ENCODE data around the gene SH2D6.
A peak's percentile ranks its signal among the peaks of the same experiment; 100 is the strongest.
"Not testable (repeated sequence)": the region's sequence is repeated elsewhere in the genome, so short reads cannot be mapped to it uniquely, and the experiment has no call there.

SH2D6 gene

DNA sequence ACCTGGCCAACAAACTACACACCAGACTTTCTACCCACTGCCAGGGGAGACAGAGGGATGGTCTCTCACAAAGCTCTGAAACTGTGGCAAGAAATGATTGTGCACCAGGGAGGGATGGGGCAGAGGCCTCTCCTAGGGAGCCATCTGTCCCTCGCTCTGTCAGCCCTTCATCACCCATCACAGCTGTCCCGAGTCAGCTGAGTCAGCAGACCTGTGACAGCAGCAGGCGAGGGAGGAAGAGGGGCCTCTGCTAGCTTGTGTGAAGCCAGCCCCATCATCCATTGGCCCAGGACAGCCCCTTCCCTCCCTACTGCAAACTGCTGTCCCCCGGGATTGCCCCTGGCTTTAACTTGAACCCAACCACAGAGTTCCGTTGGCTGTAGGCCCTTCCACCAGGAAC, 5.0 kb downstream of the SH2D6 start:
- peak; percentile 83 for DNase-seq

DNA sequence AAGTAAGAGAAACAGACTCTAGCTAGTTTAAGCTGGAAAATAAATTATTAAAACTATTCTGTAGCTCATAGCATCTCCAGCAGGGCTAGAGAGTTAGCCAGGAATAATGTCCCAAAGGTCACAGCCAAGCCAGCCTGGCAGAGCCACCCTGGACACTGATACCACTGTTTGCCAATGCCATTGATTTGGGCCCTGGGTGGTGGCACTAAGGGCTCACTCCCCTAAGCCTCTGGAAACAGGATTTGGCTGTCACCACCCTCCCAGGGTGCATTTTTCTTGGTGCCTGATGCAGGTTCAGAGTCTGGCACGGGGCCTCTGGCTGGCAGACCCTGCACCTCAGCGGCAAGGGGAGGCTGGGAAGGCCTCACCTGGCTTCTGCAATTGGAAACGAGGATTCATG, 7.1 kb downstream of the SH2D6 start:
- DNase-seq: no peak

DNA sequence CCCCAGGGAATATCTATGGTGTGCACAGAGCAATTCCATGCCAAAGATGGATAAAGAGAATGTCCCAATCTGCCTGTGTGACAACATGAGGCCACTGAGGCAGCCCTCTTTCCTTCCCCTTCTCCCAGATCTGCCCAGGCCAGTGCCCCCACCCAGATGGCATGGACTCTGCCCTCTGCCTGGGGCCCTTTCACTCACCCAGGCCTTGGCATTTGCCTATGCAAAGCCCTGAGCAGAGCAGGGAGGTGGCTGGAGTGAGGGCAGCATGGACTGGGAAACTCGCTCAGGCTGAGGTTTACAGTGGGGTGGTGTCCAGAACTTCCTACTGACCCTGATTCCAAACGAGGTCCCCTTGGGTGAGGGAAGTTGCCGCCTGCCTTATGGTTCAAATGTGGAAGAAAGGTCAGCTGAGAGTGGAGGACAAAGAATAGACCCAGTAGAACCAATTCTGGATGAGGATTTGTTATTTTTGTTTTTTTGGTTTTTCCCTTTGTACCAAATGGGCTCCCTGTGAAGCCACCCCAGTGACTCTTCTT, 8.9 kb downstream of the SH2D6 start:
- no peak for DNase-seq

DNA sequence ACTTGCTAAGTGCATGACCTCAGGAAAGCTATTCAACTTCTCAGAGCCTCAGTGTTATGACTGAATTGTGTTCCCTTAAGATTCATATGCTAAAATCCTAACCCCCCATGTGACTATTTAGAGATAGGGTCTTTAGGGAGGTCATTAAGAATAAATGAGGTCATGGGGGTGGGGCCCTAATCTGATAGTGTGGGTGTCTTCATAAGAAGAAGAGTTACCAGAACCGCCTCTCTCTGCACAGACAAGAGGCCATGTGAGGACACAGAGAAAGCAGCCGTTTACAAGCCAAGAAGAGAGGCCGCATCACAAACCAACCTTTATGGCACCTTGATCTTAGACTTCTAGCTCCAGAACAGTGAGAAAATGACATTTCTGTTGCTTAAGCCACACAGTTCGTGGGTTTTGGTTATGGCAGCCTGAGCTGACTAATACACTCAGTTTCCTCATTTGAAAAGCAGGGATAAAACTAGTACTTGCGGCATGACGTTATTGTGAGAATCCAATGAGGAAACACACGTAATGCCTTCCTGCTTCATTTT, 9.9 kb downstream of the SH2D6 start:
- no peak for DNase-seq

DNA sequence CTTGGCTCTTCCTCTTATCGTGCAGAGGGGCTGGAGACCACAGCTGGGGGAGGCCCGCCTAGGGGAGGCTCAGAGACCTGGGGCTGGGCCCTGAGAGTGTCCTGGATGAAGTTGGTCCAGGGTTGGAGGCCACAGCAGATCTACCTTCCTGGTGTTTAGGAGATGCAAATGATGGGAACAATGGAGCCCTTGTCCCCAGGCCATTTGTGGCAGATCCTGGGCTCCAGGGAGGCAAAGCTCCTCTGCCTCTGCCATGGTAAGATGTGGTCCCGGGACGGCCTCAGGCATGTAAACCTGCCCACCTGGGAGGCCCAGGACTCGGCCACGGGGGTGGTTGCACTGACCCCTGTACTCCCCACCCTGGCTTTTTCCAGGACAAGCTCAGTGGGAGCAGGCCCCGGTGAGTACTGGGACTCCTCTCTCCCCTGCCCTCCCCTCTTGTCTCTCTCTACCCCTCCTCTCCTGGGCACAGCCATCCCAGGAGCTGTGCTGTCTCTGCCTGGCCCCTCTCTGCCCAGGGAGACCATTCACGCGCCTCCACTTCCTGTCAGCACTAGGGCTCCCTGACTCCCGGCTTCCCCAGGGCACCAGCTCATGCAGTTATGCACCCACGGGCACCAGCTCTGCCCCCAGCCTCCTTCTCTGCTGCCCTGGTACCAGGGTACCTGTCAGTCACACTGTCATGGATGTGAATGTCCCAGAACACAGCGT, 10.9 kb downstream of the SH2D6 start:
- DNase-seq: no peak

DNA sequence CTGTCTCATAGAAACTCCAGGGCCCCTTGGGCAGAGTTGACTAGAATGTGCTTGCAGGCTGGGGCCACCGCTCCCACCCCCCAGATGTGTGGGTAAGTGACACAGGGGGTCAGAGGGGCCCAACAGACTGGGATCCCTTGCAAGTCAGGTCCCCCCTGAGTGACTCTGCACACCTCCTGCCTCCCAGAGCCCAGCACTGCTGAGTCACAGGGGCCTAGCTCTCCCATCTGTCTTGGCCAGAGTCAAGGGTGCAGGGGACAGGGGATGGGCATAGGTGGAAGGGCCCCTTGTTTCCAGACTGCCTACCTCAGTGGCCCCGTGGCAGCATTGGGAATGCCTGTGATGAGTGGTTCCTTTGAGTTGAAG, 11.4 kb downstream of the SH2D6 start:
- DNase-seq: no peak

DNA sequence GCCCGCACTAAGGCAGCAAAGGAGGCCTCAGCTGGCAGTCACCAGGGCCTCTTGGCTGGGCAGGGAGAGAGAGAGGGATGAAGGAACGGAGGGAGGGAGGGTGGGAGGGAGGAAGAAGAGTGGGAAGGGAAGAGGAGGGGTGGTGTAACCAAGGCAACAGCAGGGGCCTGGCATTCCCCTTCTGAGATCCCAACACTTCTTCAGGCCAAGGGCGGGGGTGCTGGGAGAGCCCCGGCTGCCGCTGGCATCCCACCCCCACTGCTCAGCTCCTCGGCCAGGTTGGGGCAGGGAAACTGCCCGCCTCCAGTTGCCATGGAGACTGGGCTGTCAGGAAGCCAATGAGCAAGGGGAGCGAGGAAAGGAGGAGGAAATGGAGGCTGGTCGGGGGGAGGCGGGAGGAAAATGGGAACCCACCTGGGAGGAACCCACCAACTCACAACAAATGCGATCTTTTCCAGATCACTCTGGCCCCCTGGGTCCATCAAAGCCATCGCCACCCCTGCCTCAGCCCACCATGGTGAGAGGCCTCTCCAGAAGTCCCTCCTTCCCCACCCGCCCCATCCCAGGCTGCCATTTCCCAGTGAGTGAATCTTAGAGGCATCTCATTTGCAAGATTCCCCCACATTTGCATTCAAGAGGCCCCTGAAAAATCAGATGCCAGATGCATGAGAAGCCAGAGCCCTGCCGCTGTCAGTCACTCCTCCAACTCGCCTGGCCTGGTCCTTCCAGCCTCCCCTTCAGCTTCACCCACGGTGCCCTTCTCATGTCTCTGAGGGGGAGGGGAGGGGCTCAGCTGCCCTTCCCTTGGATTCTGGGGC, 12.4 kb downstream of the SH2D6 start:
- DNase-seq: peak; percentile 82

DNA sequence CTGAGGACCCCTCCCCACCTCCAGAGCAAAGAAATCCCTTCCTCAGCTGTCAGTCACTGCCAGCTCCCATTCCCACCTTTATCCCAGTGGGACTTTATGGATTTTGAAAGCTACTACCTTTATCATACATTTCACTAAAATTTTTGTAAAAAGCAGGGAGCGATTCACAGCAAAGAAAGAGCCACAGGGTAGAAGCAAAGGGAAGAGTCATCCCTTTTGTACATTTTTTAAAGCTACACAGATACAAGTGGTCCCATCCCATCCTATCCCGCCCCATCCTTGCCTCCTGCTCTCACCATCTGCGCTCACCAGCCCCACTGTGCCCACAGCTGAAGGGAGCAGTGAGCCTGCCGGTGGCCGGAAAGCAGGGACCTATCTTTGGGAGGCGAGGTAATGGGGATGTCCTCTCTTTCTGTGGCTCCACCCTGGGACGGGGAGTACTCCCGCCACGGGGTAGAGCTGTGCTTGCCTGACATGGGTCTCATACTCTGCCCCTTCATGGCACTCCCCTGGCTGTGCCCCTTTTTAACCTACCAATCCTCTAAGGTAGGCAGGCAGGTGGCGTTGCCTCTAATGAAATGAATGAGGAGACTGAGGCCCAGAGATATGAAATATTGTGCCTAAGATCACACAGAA, 13.2 kb downstream of the SH2D6 start:
- peak; percentile 73 for DNase-seq

DNA sequence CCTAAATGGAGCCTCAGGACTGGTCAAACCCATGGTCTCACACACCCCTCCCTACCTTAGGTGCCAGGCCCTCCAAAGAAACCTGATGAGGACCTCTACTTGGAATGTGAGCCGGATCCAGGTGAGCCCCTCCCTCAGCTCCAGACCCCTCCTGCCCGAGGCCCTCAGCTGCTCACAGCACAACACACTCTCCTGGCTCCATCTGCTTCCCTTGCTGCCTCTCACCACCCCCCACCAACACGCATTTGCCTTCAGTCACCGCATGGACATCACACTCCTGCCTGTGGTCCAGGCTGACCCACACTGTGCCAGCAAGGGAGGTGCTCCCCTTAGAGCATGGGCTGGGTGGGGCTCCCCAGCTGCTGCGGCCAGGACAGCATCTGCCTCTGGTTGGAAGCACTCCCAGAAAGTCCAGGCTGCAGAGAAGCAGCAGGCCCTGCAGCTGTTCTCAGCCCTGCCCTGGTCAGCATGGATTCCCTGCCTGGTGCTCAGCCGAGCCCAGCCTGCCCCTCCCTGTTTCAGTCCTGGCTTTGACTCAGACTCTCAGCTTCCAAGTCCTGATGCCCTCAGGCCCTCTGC, 15.1 kb downstream of the SH2D6 start:
- DNase-seq: peak; percentile 87

DNA sequence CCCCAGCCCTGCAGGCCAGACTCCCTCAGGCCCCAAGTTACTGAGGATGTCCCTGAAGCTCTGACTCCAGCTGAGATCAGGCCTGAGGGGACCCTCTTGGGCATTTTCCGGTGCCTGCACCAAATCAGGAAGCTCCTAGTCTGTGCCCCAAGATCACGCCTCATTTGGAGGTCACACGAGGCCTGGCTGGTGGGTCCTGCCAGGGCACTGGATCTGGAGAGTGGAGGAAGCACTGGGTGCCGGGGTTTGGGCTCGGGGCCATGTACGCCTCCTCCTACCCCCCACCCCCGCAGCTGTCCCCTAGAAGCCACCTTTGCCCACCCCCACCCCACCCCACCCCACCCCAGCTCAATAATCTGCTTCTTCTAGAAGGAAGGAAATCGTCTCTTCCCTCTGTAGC, 16.2 kb downstream of the SH2D6 start:
- no peak for DNase-seq

DNA sequence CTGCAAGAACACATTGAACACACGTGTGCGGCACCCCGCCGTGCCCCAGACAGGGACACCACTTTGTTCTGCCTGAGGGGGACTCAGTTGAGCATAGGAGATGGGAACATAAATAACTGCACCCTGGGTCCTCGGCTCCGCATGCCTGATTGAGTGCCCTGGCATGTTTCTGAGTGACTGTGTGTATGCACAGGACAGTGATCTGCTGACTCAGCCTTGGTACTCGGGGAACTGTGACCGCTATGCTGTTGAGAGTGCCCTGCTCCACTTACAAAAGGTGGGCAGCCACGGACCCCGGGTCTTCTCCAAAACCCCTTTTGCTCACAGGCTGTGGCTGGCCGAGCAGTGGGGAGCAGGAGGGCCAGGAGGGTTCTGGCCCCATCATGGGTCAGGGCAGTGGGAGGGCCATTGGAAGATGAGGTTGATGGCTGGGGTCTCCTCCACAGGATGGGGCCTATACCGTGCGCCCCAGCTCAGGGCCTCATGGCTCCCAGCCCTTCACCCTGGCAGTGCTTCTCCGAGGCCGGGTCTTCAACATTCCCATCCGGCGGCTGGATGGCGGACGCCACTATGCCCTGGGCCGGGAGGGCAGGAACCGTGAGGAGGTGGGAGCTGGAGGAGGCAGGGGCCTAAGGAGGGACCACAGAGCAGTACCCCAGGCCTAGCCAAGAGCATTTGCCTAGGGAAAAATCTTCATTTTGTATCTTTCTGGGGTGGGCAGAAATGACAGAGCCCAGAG, 16.9 kb downstream of the SH2D6 start:
- DNase-seq: no peak

DNA sequence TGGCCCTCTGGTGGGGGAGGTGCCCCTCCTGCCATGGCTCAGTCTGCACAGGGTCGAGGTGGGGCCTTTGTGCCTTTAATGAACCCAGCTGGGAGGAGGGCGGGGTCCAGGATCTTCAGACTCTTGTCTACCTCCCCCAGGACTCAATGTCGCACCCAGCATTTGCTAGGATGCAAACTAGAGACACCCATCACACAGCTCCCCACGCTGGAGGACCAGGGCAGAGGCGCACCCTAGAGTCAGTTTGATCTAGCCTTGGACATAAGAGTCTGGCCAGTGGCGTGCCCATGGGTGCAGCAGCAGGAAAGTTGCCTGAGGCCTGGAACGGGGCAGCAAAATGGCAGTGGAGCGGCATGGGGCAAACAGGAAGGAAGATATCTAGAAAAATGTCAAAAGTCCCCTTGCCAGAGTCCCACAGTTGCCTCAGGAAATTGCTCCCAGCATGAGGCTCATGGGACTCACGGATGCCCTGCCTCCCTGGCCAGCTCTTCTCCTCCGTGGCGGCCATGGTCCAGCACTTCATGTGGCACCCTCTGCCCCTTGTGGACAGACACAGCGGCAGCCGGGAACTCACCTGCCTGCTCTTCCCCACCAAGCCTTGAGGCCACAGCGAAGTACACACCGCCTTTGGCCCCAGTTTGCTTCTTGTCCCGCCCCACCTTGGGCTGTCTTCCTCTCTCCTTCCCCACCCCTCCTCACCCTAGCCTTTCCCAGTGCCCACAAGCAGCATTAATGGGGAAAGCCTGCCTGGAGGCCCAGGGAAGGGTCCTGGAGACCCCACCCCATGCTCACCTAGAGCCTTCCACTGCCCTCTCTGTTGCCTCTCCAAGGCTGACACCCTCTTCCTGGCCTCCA, 17.7 kb downstream of the SH2D6 start:
- no peak for DNase-seq

DNA sequence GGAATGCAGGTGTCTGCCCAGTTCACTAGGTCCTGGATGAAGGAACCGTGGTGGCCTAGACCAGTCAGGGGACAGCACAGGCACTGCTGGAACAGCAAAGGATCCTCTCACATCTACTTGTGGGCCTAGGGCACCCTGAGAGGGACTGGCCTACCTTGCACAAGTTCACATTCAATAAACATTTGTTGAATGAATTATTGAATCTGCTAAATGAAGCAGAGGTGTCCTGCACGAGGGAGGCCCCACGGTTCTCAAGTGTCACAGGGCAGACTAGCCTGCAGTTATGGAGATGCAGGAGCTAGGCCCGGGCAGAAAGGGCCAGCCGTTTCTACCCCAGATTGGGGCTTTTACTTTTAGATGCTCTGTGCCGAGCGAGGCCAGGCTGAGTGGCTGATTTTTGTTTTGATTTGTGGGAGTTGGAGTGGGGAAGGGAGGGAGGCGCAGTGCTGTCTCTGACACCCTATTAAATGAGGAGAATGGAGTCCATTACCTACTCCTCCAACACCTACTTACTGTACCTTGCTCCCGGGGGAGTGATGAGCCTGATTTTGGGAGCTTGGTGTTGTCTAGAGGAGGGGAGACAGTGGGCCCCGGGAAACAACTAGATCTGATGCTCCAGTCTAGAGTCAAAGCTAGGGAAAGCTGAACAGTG, 18.4 kb downstream of the SH2D6 start:
- peak; percentile 71 for DNase-seq

DNA sequence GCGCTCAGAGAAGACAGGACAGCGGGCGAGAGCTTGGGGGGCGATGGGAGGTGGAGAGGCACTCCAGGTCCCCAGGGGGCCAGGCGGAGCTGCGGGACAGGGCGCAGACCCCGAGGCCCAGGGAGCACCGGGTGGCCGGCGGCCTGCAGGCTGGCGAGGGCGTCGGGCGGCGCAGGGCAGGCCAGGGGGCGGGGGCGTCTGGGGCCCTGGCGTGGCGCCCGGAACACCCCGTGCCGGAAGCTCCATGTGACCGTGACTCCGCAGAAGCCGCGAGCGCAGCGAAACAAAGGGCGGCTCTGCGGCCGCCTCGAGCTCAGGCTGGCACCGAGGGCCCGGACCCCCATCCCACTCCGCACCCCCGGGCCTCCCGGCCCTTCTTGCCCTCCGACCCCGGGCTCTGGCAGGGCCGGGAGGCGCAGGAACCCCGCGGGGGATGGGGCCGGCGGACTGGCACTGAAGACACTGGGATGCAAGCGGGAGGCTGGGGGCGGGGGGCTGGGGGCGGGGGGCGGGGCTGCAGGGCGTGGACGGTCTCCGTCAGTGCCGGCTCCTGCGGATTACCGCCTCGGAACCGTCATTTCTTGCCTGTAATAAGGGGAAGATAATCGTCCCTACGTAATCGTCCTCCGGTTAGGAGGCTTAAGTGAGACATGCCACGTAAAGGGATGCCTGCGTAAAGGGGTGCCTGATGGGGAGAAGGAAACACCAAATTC, 19.1 kb downstream of the SH2D6 start:
- peak; percentile 78 for DNase-seq

DNA sequence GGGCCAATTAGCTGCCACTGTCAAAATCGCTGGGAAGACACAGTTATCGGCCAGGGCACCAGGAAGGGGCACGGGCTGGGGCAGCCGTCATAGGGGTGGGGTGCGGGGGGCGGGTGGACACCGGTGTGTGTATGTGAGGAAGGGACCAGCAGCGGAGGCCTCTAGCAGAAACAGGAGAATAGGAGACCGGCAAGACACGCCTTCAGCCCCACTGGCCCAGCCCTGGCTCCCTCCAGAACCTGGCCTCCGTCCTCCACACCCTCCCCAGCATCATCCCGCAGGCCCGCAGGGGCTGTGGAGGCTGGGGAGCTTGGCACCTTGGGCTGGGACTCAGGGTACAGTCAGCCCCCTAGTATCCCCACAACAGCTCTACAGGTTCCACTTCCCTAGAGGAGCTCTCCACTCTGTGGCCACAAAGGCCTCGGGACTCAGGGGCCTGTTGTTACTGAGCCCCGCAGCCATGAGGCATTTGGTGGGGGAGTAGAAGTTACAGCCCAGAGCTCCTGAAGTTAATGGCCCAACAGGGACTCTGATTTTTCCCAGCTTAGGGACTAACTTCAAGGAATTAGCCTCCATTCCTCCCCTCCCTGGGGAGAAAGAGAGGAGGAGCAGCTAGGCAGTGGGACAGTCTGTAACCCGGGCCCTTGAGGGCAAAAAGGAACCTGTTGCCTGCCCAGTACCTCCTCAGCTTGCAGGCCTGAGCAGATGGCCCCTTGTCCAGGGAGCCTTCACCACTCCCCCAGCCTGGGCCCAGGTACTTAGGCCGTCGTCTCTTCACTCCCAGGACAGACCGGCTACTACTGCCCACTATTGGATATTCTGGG, 19.9 kb downstream of the SH2D6 start:
- peak; percentile 42 for DNase-seq

DNA sequence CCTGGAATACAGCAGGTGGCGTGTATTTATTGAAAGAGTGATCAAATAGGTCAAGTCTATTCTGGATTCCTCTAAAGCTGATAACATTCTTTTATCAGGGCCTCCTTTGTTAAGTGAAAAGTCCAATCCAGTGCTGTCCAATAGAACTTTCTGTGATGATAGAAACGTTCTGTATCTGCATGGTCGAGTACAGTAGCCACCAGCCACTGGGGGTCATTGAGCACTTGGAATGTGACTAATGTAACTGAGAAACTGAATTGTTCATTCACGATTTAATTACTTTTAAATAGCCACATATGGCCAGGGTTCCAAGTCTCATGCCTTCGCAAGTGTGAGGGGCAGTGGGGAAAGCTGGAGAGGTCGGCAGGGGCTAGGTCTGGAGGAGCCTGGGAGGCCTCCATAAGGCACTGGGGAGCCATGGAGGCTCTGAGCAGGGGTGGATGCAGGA, 20.5 kb downstream of the SH2D6 start:
- DNase-seq: no peak

DNA sequence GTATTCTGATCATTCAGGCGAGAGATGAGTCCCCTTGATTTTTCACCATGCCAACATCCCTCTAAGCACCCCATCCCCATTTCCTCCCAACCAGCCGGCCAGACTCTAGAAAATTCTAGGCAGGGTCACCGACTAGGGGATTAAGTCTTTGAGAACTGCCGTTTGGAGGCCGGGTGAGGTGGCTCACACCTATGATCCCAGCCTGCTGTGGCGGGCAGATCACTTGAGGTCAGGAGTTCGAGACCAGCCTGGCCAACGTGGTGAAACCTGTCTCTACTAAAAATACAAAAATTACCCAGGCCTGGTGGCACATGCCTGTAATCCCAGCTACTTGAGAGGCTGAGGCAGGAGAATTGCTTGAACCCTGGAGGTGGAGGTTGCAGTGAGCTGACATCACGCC, 21.1 kb downstream of the SH2D6 start:
- not testable (repeated sequence) for DNase-seq

DNA sequence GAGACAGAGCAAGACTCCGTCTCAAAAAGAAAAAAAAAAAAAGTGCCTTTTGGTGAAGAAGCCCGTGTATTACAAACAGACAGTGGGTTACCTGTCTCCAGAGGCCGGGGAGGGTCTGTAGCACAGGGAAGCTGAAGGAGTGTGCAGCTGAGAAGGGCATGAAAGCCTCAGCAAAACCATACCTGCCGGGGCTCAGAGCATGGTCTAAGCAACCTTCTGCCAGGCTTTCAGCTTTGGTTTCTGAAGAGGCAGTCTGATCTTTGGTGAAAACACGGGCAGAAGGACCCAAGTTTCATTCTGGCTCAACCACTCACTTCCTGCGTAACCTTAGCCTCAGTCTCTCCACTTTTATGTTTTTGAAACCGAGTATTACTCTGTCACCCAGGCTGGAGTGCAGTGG, 21.5 kb downstream of the SH2D6 start:
- no peak for DNase-seq

DNA sequence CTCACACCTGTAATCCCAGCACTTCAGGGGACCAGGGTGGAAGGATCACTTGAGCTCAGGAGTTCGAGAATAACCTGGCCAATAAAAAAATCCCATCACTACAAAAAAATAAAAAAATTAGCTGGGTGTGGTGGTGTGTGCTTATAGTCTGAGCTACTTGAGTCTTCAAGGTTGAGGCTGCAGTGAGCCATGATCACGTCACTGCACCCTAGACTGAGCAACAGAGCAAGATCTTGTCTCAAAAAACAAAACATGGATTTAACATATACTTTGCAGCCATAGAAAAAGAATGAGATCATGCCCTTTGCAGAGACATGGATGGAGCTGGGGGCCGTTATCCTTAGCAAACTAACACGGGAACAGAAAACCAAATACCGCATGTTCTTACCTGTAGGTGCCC, 22.2 kb downstream of the SH2D6 start:
- DNase-seq: no peak
